ENCODE data around the gene SMG6. TPM values are rescaled to one million over a fixed set of nuclear protein-coding genes. Genes with fewer than 3 reads are reported as not detected.

Gene SMG6
- total and polyA plus RNA-seq, 2 donors (not counting 1 experiment from before 2014, with no cell fraction given), result 10.6 to 35.5 TPM

DNA sequence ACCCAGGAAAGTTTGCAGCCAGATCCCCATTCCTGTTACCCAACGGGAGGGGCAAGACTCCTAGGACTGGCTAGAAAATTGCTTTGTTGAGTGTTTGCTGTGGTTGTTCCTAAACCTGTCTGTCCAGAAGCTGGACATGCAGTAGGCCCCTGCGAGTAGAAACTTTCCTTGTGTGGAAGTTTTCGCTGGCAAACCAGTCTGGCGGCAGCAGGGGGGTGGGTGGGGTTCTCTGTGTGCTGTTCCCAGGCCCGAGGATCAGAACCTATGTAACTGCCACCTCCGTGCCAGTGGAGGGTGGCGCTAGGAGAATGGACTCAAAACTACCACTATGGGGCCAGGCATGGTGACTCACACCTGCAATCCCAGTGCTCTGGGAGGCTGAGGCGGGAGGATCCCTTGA is 42.9 kb upstream of the SMG6 start:
- Mint-ChIP-seq H3K9me3 (ENCODE audit: insufficient read depth) (no peaks in the 10 kb centered on the region), H3K4me3 (no peak overlapping the region), H3K27ac (no peak overlapping the region), H3K4me1 (no peaks in the 10 kb centered on the region), H3K27me3 (no peaks in the 10 kb centered on the region)
- no peak overlapping the region for H3K4me3 ChIP-seq (ENCODE audit: control extremely low read depth in 1 of 5, extremely low read depth in 1 of 5, insufficient read depth in 1 of 5, low read depth in 2 of 5, low read length in 4 of 5)
- intact Hi-C loops (cut with micrococcal nuclease), result no loop called here
- ChIA-PET CTCF (interaction anchor here (0.6 to 0.7 kb wide), 4 partner anchors 210 to 1602 kb away, joined by 3 to 5 read pairs (median 4); no protein-coding TSS in a partner anchor), POLR2A (no interaction called here)
- no peaks in the 10 kb centered on the region for H4K20me1 ChIP-seq (ENCODE audit: control insufficient read depth, insufficient read depth, low read length, poor library complexity, severe bottlenecking)
- no peaks in the 10 kb centered on the region for H3K79me2 ChIP-seq (ENCODE audit: control insufficient read depth, insufficient read depth, low read length)
- H3K27ac ChIP-seq (ENCODE audit: low read length in 2 of 2), result no peak overlapping the region
- no peak overlapping the region for H3K9ac ChIP-seq (ENCODE audit: low read length)
- no peak overlapping the region for H2AFZ ChIP-seq (ENCODE audit: insufficient read depth, low read depth, low read length, poor library complexity, severe bottlenecking)
- no peaks in the 10 kb centered on the region for H3K4me1 ChIP-seq (ENCODE audit: control insufficient read depth in 2 of 2, insufficient read depth in 2 of 2, low read length in 2 of 2)
- DNase-seq (no peak), ATAC-seq (ENCODE audit: low read depth) (no peak)
- H3K9me3 ChIP-seq (ENCODE audit: control extremely low read depth in 1 of 3, control insufficient read depth in 2 of 3, insufficient read depth in 1 of 3, low read length in 2 of 3), result no peaks in the 10 kb centered on the region
- H3K27me3 ChIP-seq (replicated peaks in 1 of 4; ENCODE audit: control extremely low read depth in 1 of 4, control insufficient read depth in 3 of 4, insufficient read depth in 4 of 4, low read length in 3 of 4), result no peaks in the 10 kb centered on the region
- TF ChIP-seq EZH2 (IDR thresholded peaks at IDR 0.05; ENCODE audit: borderline replicate concordance, insufficient read depth, low read depth, low read length, poor library complexity, severe bottlenecking), result no peak
- TF ChIP-seq, protein P1, sequence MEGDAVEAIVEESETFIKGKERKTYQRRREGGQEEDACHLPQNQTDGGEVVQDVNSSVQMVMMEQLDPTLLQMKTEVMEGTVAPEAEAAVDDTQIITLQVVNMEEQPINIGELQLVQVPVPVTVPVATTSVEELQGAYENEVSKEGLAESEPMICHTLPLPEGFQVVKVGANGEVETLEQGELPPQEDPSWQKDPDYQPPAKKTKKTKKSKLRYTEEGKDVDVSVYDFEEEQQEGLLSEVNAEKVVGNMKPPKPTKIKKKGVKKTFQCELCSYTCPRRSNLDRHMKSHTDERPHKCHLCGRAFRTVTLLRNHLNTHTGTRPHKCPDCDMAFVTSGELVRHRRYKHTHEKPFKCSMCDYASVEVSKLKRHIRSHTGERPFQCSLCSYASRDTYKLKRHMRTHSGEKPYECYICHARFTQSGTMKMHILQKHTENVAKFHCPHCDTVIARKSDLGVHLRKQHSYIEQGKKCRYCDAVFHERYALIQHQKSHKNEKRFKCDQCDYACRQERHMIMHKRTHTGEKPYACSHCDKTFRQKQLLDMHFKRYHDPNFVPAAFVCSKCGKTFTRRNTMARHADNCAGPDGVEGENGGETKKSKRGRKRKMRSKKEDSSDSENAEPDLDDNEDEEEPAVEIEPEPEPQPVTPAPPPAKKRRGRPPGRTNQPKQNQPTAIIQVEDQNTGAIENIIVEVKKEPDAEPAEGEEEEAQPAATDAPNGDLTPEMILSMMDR (IDR thresholded peaks at IDR 0.05), result no peak
- H3K36me3 ChIP-seq (replicated peaks in 1 of 2; ENCODE audit: control extremely low read depth in 1 of 2, control insufficient read depth in 1 of 2, extremely low read depth in 1 of 2, insufficient read depth in 2 of 2, low read length in 1 of 2), result peaks cover 0 to 15% of the 10 kb centered on the region in 2 experiments
- H3K4me2 ChIP-seq (replicated peaks; ENCODE audit: low read depth, low read length, poor library complexity, severe bottlenecking), result no peak overlapping the region
- WGBS (ENCODE audit: insufficient coverage), result 98% methylated on average over 6 of the region's 8 CpGs

DNA sequence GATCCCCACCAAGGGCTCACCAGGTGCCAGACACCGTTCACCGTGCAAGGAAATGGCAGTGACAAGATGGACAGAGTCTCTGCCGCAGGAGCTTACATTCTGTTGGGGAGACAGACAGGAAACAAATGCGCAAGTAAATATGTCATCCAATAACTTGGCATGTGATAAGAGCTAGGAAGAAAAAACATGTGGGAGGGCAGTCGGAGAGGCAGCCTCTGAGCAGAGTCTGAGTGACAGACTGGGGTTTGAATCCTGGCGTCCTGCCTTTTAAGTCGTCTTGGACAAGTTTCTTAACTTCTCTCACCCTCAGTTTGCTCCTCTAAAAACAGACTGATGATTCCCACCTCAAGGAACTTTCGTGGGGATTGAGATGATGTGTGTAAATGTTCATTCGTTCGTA is 40.9 kb upstream of the SMG6 start:
- H3K27ac Mint-ChIP-seq, result no peak overlapping the region
- H3K4me3 Mint-ChIP-seq, result no peak overlapping the region
- no peaks in the 10 kb centered on the region for H3K9me3 ChIP-seq (ENCODE audit: control extremely low read depth in 1 of 3, control insufficient read depth in 2 of 3, insufficient read depth in 1 of 3, low read length in 2 of 3)
- POLR2A ChIA-PET, result no interaction called here
- H3K79me2 ChIP-seq (ENCODE audit: control insufficient read depth, insufficient read depth, low read length), result no peaks in the 10 kb centered on the region
- intact Hi-C loops (cut with micrococcal nuclease), result no loop called here
- TF ChIP-seq, protein P1 (IDR thresholded peaks at IDR 0.05), result no peak
- no peak for TF ChIP-seq EZH2 (IDR thresholded peaks at IDR 0.05; ENCODE audit: borderline replicate concordance, insufficient read depth, low read depth, low read length, poor library complexity, severe bottlenecking)
- DNase-seq (no peak), ATAC-seq (ENCODE audit: low read depth) (no peak)
- WGBS (ENCODE audit: insufficient coverage), result 96% methylated on average over 4 of the region's 10 CpGs
- H3K4me3 ChIP-seq (ENCODE audit: control extremely low read depth in 1 of 5, extremely low read depth in 1 of 5, insufficient read depth in 1 of 5, low read depth in 2 of 5, low read length in 4 of 5), result no peak overlapping the region
- H4K20me1 ChIP-seq (ENCODE audit: control insufficient read depth, insufficient read depth, low read length, poor library complexity, severe bottlenecking), result no peaks in the 10 kb centered on the region
- H3K27ac ChIP-seq (ENCODE audit: low read length in 2 of 2), result no peak overlapping the region
- H3K4me1 ChIP-seq (ENCODE audit: control insufficient read depth in 2 of 2, insufficient read depth in 2 of 2, low read length in 2 of 2), result no peaks in the 10 kb centered on the region
- H3K36me3 ChIP-seq (replicated peaks in 1 of 2; ENCODE audit: control extremely low read depth in 1 of 2, control insufficient read depth in 1 of 2, extremely low read depth in 1 of 2, insufficient read depth in 2 of 2, low read length in 1 of 2), result peaks cover 0 to 15% of the 10 kb centered on the region in 2 experiments
- H3K4me1 Mint-ChIP-seq, result no peaks in the 10 kb centered on the region
- H3K9me3 Mint-ChIP-seq (ENCODE audit: insufficient read depth), result no peaks in the 10 kb centered on the region
- H3K9ac ChIP-seq (ENCODE audit: low read length), result no peak overlapping the region
- no peaks in the 10 kb centered on the region for H3K27me3 Mint-ChIP-seq
- no peaks in the 10 kb centered on the region for H3K27me3 ChIP-seq (replicated peaks in 1 of 4; ENCODE audit: control extremely low read depth in 1 of 4, control insufficient read depth in 3 of 4, insufficient read depth in 4 of 4, low read length in 3 of 4)
- H3K4me2 ChIP-seq (replicated peaks; ENCODE audit: low read depth, low read length, poor library complexity, severe bottlenecking), result no peak overlapping the region
- CTCF ChIA-PET, result no interaction called here
- H2AFZ ChIP-seq (ENCODE audit: insufficient read depth, low read depth, low read length, poor library complexity, severe bottlenecking), result no peak overlapping the region

Data from B cell (primary cell).